HFFc6 (cell line): ENCODE results near the gene REXO5. TPM values are rescaled to one million over a fixed set of nuclear protein-coding genes. Genes with fewer than 3 reads are reported as not detected.
"Not testable (repeated sequence)": the region's sequence is repeated elsewhere in the genome, so short reads cannot be mapped to it uniquely, and the experiment has no call there.

ENCODE experiments used
- DNase-seq: peaks from one replicate; pipeline ENCODE4 v3.0.0-alpha.2; 2018
- H3K27ac Mint-ChIP-seq: 2 replicates; pipeline ENCODE4 v1.8.0; 2020; ENCODE audit warnings: mild to moderate bottlenecking, mixed read lengths
- H3K27me3 Mint-ChIP-seq: 2 replicates; pipeline ENCODE4 v1.8.0; 2021; ENCODE audit warnings: mild to moderate bottlenecking, moderate library complexity, mixed read lengths; ENCODE audit not compliant: insufficient read depth
- H3K36me3 Mint-ChIP-seq: 2 replicates; pipeline ENCODE4 v1.8.0; 2021; ENCODE audit warnings: low read depth, mixed read lengths
- H3K4me1 Mint-ChIP-seq: 2 replicates; pipeline ENCODE4 v1.8.0; 2020; ENCODE audit warnings: low read depth, mixed read lengths
- H3K4me3 Mint-ChIP-seq: 2 replicates; pipeline ENCODE4 v1.8.0; 2020; ENCODE audit warnings: mild to moderate bottlenecking, moderate library complexity, mixed read lengths
- H3K9me3 Mint-ChIP-seq: 2 replicates; pipeline ENCODE4 v1.8.0; 2020; ENCODE audit warnings: mild to moderate bottlenecking, mixed read lengths
- CTCF ChIP-seq: fragments of 200-600 bp; sonication (generic); IDR thresholded peaks from 2 replicates; pipeline ENCODE4 v1.5.0; 2021; ENCODE audit warnings: antibody characterized with exemption, mild to moderate bottlenecking
- total RNA-seq, 6 experiments: library from RNA; stranded (reverse); fragmentation: NEBNext Ultra II Directional; extraction: Animal tissue kit (Norgen Biotek cat#: 25700); gene quantifications; 2 replicates in 1 of 6; 3 replicates in 5 of 6; pipeline ENCODE4 v1.2.3, GENCODE V29; 2021

The REXO5 gene
- total RNA-seq, 6 experiments from 2014 or later = 4.9 to 12.2 (median 9.6) TPM

- Mint-ChIP-seq H3K27ac (no peak overlapping the region), H3K36me3 (peaks cover 63% of the 10 kb centered on the region), H3K4me3 (no peak overlapping the region)
These were observed 52.9 kb downstream of the REXO5 start for GRCh38 chr16:20859229-20859628.

GRCh38 chr16:20859699-20860098 is 53.4 kb downstream of the REXO5 start:
- Mint-ChIP-seq H3K27me3 (peaks cover 2% of the 10 kb centered on the region; the same call in 1 of the 2 replicates), H3K36me3 (peaks cover 62% of the 10 kb centered on the region), H3K27ac (peak overlapping the region; percentile 68; the same call in 1 of the 2 replicates), H3K4me1 (peaks cover 38% of the 10 kb centered on the region), H3K4me3 (no peak overlapping the region), H3K9me3 (no peaks in the 10 kb centered on the region)
- no peak for TF ChIP-seq CTCF
- DNase-seq = no peak

More at GRCh38 chr16:20859229-20859628, 52.9 kb downstream of the REXO5 start:
- H3K4me1 Mint-ChIP-seq = peaks cover 38% of the 10 kb centered on the region
- peaks cover 2% of the 10 kb centered on the region; the same call in 1 of the 2 replicates for H3K27me3 Mint-ChIP-seq
- TF ChIP-seq CTCF = no peak
- DNase-seq = no peak
- no peaks in the 10 kb centered on the region for H3K9me3 Mint-ChIP-seq

- peaks cover 38% of the 10 kb centered on the region for H3K4me1 Mint-ChIP-seq
- DNase-seq = no peak
- peaks cover 2% of the 10 kb centered on the region; the same call in 1 of the 2 replicates for H3K27me3 Mint-ChIP-seq
- no peak for TF ChIP-seq CTCF
- H3K27ac Mint-ChIP-seq = peak overlapping the region; percentile 68; the same call in 1 of the 2 replicates
- no peaks in the 10 kb centered on the region for H3K9me3 Mint-ChIP-seq
- no peak overlapping the region for H3K4me3 Mint-ChIP-seq
- H3K36me3 Mint-ChIP-seq = peaks cover 58% of the 10 kb centered on the region
These were observed 54.0 kb downstream of the REXO5 start for GRCh38 chr16:20860361-20860760.

GRCh38 chr16:20860995-20861394 is 54.7 kb downstream of the REXO5 start:
- H3K27me3 Mint-ChIP-seq, H3K9me3 Mint-ChIP-seq, DNase-seq, H3K4me3 Mint-ChIP-seq, H3K27ac Mint-ChIP-seq: not testable (repeated sequence)
- Mint-ChIP-seq H3K36me3 (peaks cover 52% of the 10 kb centered on the region), H3K4me1 (peaks cover 39% of the 10 kb centered on the region)

- DNase-seq = no peak
- Mint-ChIP-seq H3K36me3 (peaks cover 49% of the 10 kb centered on the region), H3K9me3 (no peaks in the 10 kb centered on the region), H3K4me1 (peaks cover 53% of the 10 kb centered on the region), H3K27ac (peak overlapping the region; percentile 30), H3K27me3 (no peaks in the 10 kb centered on the region; the same call in 1 of the 2 replicates), H3K4me3 (no peak overlapping the region)
- no peak for TF ChIP-seq CTCF
These were observed 56.0 kb downstream of the REXO5 start for GRCh38 chr16:20862162-20862960.

GRCh38 chr16:20864376-20864775 is 58.0 kb downstream of the REXO5 start:
- H3K36me3 Mint-ChIP-seq = peaks cover 53% of the 10 kb centered on the region
- H3K4me1 Mint-ChIP-seq = peaks cover 73% of the 10 kb centered on the region
- H3K27me3 Mint-ChIP-seq, DNase-seq, H3K9me3 Mint-ChIP-seq: not testable (repeated sequence)
- peak overlapping the region; percentile 99 for H3K27ac Mint-ChIP-seq
- peak overlapping the region; percentile 21 for H3K4me3 Mint-ChIP-seq
